NCI-H446 treated with DMSO at 0.1 percent for 48 hours (cell line): ENCODE measurements around the gene KATNB1.
"Not testable (repeated sequence)": the region's sequence is repeated elsewhere in the genome, so short reads cannot be mapped to it uniquely, and the experiment has no call there.

Experiments
- DNase-seq: peaks from one replicate; lab custom pipeline; 2025; lab: John Stamatoyannopoulos, UW

The KATNB1 gene

DNA sequence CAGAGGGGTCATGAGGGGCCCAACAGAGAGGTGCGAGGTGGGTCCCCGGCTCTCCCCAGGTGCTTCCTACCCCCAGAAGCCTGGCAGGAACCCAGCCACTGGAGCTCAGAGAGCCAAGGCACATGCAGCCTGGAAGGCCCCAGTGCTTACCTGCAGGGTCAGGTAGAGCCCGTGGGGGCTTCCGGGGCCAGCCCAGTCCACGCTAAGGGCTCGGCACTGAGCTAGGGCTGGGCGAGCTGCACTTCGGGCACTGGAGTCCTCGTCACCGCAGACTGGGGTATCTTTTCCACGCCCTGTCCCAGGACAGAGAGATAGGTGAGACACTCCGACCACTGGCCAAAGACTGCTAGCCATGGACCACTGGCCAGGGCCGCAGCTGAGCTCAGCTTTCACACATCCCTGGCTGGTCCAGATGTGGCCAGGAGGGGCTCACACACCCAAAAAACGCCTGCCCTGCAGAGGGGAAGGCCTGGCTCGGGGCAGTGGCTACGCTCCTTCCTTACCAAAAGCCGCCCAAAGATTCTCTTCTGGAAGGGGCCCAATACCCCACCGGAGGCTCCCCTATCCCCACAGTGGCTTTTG is 59.4 kb downstream of the KATNB1 start:
- no peak for DNase-seq

DNA sequence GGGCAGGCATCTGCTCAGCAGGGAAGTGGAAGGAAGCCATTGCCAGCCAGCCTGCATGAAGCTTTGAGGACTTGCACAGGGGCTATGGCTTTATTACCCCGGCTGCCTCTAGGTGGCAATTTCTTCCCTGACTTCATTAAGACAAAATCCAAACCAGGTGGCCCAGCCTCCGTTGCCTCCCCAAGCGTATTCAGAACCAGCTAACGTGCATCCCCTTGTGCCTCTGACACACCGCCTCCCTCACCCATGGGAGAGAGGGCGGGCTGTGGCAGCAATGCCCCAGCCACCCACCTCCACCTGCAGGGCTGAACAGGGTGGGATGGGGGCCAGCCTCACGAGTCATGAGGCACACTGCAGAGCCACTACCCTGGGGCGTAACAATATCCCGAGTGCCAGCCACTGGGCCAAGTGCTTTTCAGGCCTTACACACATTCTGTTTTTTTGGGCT is 59.9 kb downstream of the KATNB1 start:
- peak; percentile 28 for DNase-seq

DNA sequence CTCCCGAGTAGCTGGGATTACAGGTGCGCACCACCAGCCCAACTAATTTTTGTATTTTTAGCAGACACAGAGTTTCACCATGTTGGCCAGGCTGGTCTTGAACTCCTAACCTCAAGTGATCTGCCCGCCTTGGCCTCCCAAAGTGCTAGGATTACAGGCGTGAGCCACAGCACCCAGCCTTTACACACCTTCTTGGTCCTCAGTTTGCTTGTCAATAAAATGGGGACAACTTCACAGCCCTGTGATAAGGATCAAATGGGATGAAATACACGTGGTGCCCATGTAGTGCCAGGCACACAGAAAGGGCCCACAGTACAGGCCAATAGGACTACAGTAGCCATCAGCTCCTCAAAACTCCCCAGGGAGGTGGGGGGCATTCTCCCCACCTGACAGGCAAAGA is 60.4 kb downstream of the KATNB1 start:
- DNase-seq = not testable (repeated sequence)

DNA sequence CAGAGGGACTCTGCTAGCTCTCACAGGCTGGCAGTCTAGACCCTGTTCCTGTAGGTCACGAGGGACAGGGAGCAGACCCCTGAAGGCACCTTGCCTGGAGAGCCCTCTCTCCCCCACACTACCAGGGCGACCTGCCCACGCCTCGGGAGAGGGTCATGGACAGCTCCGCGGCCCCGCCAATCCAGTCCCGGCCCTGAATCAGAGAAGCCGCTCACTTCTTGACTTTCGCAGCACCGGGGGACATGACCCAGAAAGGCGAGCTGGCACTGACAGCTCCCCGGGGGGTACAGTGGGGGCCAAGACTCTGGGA is 61.6 kb downstream of the KATNB1 start:
- no peak for DNase-seq

DNA sequence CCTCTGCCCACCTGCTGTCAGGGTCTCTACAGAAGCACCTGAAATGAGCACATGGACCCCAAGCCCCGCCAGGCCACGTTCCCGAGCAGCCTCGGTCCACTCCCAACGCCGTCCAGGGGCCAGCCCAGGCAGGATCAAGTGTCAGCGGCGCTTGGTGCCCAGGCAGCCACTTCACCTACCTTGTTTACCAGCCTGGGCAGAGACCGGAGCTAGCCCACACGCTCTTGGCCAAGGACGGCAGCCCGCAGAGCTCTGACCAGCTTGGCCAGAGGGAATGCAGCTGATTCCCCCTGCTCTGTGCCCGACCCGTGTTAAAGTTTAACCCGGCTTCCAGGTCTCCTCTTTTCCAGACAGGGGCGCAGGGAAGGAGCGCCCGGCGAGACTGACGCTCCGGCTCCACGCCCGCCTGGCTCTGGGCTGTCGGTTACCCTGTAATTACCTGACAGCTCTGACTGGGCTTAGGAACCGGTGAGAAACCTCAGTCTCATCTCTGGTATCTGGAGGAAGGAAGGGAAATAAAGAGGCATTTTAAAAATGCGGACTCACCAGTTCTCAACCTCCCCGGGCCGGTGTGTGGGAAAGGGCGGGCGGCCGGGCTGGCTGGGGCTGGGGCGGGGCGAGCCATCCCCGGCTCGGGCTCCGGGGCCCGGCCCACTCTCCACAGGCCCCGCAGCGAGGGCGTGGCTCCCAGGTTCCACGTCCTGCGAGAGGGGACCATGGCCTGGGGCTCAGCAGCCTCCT is 62.1 kb downstream of the KATNB1 start:
- DNase-seq = no peak

DNA sequence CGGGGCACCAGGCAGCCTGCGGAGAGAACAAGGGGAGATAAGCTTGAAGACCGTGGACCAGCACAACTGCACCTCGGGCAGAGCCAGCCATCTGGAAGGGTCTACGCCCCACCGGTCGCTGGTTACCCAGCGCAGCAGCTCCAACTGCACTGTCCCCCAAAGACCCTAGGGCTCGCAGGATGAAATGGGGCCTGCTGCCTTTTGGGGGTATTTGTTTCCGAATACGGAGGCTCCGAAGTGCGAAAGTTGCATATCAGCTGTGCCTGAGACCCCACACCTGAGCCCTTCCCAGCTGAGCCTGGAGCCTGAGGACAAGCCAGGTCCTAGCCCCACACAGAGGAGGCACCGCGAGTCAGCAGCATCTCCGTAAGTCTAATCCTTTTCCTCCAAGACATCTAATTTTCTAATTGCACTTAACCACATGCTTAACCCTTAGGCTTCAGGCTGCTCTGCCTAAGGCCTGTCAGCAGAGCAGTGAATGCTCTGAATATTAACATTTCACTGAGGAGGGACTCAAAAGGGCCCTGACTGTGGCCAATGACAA is 62.8 kb downstream of the KATNB1 start:
- DNase-seq = no peak

DNA sequence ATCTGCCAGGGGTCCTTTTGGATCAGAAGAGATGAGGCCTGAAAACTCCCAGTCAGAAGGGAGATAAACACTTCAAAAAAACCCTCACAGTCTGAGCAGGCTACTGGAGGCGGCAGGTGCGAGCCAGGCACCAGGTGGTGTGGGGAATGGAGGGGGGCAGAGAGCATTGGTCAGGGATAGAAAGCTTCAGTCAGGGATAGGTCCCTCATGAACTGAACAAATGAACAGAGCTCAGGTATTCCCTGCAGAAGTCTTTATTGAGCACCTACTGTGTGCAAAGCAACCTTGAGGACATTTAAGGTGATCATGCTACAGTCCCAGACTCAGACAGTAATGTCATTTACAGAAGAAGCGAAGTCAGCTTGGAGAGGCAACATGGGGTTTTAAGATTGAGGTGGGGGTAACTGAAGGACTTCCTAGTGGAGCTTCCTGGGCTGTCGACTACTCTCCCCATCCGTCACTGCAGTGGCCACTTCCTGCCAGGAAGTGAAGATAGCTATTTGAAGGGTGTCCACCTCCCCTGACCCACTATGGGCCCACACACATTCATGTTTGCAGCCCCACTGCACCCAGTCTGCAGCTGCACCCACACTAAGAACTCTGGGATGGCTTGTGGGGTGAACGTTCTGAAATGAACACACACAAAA is 63.5 kb downstream of the KATNB1 start:
- DNase-seq = no peak

DNA sequence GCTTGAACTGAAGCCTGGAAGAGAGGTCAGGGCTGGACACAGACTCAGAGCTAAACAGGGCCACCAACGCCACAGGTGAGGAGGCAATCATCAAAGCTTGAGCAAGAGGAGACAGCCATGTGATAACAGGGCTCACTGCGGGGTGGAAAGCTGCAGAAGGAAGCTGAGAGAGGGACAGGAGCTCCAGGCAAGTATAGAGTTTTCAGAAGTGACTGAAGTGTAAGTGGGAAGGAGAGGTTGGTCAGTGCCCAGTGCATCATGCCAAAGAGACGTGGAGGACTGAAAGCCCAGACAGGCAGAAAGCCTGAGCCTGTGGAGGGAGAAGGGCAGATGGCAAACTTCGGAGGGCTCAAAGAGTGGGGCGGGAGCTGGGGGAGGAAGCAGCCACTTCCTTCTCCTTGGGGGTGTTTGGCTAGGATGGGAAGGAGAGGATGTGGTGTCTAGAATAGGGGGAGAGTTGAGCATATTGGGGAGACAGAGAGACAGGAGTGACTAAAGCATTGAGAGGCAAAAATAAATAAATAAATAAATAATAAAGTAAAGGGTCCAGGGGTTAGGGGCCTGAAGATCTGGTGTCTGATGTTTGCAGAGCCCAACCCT is 64.1 kb downstream of the KATNB1 start:
- DNase-seq = no peak

DNA sequence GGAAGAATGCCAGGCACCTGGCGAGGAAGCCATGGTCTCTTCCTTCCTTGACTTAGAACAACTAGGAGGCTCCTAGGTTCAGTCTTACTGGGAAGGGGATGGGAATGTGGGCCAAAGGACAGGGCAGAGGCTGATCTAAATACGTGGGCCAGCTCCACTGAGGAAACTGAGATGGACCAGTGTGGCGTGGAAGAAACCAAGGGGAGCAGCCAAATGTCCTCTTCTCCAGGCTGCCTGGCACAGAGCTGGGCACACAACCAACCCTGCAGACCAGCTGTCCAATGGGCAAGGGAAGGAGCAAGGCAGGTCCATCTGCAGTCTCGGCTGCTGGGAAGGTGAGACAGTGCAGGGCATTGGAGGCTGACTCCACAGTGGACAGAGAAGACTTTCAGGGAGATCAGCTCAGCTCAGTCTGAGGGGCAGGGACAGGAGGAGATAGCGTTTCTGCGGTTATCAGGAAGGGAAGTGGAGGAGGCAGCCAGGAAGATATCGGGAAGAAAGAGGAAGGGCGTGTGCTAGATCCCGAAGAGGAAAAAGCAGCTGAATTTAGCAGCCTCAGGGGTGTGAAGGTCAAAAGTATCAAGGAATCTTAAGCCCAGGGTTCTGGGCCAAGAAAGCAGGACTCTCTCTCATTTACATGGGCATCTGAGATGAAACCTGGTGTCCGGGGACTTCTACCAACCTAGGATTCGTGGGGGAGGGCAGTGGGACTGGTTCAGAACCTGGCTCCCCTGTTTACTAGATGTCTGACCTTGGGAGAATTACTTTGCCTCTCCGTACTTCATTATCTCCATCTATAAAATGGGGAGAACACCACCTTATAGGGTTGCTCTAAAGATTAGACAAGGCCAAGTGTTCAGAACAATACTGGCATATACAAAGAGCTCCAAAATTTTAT is 64.9 kb downstream of the KATNB1 start:
- no peak for DNase-seq

DNA sequence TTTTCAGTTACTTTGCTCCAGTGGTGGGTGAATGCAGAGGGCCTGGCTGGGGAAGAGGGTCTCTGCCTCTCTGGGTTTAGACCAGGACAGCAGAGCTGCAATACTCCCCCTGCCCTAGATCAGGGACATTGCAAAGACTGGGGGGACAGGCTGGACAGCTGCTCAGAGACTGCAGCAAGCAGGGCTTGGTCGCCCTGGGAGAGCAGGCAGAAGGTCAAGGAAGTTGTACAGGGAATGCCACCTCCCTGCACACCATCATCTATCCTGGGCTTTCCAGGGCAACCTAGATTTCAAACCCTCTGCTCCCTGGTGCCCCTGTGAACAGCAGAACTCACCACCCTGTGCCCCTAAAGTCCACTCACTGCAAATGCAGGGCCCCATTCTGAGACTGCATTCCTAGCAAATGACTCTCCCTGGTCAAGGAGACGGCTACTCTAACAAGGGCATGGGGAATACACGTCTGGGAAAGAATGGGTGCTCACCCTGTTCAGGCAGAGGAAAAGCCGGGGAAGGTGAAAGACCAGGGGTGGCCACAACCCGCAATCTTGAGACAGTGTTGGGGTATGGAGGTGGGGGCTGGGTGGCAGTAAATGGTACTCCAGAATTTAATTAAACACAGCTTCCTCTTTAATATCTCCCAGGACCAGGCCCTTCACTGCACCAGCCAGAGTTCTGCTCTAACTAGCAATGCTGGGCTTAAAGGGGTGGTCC is 65.7 kb downstream of the KATNB1 start:
- no peak for DNase-seq

DNA sequence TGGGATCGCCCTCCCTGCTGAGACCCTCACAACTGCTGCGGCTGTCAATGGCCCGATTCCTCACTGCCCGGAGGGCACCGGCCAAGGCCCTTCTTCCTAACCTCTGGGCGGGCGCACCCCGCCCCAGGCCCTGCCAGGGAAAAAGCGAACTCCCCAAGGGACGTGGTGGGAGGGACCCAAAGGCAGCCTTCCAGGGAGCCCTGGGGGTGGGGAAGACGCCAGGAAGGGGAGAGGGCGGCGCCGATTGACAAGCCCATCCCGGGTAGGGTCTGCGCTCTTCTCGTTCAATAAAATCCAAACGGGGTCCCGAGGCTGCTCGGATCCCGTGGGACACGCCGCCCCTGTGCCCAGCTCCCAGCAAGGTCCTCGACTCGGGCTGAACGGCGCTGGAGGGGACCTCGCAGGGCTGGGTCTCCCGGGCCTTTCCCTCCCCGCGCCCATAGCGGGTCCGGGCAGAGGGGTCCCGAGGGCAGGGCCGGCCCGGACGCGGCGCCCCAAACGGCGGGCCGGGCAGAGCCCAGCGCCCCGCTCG is 66.3 kb downstream of the KATNB1 start:
- no peak for DNase-seq

DNA sequence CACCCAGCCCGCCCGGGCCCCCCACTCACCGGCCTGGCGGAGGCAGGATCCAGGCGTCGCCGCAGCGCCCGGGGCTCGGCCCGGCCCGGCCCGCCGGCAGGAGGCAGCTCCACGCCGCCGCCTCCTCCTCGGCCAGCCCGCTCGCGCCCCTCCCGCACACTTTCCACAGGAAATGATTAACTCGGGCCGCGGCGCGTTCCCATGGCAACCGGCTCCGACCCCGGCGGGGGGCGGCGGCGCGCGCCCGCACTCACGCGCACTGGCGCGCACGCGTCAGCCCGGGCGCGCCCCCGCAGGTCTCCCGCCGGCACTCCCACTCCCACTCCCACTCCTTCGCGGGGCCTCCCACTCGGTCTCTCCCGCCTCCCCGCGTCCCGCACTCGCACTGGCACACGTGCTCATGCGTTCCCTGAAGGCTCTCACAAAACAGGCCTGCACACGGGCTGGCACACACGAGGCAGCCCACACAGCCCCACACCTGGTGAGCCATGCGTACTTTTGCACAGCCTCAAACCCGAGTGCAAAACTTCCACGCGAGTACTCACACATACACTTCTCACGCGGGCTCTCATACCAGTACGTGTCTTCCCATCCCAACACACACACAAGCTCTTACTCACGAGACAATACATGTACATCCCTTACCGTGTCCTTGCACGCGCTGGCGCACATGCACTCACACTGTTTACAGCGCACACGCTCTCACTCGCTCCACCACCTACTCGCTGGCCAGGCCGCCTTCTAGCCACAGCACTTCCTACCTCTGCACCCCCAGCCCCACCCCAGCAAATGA is 67.0 kb downstream of the KATNB1 start, which contains the start of gene KIFC3:
TSS of gene KIFC3 (minus strand) at position 151 of the 793 bp plus-strand sequence. CDS start 4,248 bp downstream, outside the sequence.
- DNase-seq = no peak

DNA sequence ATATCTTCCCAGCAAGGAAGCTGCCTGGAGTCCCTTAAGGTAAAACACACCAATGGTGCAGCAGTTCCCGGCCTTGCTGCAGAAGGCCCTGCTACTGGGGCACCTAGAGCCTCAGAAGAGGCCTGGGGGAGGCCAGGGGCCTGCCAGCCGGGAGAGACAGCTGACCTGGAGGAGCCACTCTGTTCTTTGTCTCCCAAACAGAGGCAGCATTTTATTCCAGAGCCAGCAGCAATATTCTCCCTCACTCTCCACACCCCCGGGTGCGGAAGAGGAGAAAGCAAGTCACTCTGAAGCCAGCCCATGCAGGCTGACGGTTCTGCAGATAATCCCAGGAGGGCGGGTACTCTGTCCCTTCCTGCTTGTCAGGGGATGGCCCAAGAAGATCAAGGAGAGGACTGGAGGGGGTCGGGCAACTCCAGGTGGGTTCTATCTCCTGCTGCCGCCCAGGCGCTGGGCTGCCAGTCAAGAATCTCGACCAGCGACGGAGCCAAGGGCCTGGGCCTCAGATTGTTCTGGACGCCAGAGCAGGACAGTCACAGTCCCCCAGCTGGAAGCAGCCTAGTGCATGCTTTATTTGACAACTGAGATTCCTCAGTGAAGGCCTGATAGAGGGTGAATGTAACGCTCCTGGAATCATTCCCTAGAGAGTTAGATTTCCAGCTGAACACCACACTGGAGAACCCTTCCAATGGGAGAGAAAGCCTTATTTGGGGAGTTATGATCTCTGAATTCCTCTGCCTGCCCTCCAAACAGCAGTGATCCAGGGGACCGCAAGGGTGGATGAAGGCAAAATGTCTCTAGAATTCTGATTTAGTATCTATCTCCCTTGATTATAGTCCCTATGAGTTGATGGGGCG is 67.8 kb downstream of the KATNB1 start:
- no peak for DNase-seq

DNA sequence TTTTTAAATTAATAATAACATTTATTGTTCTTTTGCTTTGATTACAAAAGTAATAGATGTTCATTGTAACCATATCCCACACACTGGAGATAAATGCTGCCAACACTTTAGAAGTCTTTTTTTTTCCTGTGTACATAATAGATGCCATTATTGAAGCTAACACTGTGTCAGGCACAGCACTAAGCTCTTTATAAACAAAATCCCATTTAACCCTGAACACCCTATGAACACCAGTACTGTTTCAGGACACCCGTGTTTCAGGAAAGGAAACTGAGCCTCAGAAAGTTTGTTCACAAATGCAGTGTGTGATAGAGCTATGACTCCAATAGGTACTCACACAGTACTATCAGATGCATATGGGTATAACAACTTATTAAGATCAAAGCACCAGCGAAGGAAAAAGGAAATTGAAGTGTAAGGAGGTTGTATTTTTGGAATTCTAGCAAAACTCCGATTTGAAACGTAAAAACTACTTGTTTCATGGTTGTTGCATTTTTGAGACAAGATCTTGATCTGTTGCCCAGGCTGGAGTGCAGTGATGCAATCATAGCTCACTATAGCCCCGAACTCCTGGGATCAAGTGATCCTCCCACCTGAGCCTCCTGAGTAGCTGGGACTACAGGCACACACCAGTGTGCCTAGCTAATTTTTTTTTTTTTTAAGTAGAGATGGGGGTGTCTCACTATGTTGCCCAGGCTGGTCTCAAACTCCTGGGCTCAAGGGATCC is 68.7 kb downstream of the KATNB1 start:
- DNase-seq = no peak

DNA sequence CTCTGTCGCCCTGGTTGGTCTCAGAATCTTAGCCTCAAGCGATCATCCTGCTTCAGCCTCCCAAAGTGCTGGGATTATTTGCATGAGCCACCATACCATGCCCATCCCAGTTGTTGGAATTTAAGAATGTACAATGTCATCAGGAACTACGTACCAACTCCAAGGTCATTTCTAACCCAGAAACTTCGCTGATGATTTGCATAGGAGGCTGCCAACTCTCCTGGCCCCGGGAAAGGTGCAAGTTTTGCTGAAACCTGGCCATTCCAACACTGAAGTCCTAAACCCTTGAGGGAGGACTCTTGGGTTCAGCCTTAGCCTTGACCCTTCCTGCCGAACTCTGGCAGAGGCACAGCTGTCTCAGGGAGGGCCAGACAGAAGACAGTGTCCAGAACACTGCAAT is 69.6 kb downstream of the KATNB1 start:
- no peak for DNase-seq
